Measurements from ENCODE around the gene MVB12B.

MVB12B gene

GRCh38 chr9:126513159-126514036 lies 186.8 kb downstream of the MVB12B start:
- no peak for TF ChIP-seq CTCF (IDR thresholded peaks at IDR 0.05)
- no peak for DNase-seq (ENCODE audit: low spot score)
- H3K4me3 ChIP-seq: peak overlapping the region; percentile 63
- no peak overlapping the region for H3K27ac ChIP-seq

- Histone ChIP-seq H3K27ac (no peak overlapping the region), H3K4me3 (peak overlapping the region; percentile 63)
- peak; percentile 21 for TF ChIP-seq CTCF (IDR thresholded peaks at IDR 0.05)
- DNase-seq (ENCODE audit: low spot score): no peak
Observed at GRCh38 chr9:126514037-126514821, 187.6 kb downstream of the MVB12B start.

- H3K27ac ChIP-seq: no peak overlapping the region
- no peak for TF ChIP-seq CTCF (IDR thresholded peaks at IDR 0.05)
- no peak for DNase-seq (ENCODE audit: low spot score)
- H3K4me3 ChIP-seq: no peak overlapping the region
Observed at GRCh38 chr9:126515001-126515872, 188.6 kb downstream of the MVB12B start.

- TF ChIP-seq CTCF (IDR thresholded peaks at IDR 0.05): no peak
- DNase-seq (ENCODE audit: low spot score): no peak
- H3K27ac ChIP-seq: peak overlapping the region in 1 of 2 donors; percentile 85
- no peak overlapping the region for H3K4me3 ChIP-seq
Observed at GRCh38 chr9:126515873-126516505, 189.4 kb downstream of the MVB12B start.

GRCh38 chr9:126516561-126516935 lies 189.9 kb downstream of the MVB12B start:
- TF ChIP-seq CTCF (IDR thresholded peaks at IDR 0.05): no peak
- no peak for DNase-seq (ENCODE audit: low spot score)
- peak overlapping the region; percentile 77 for H3K4me3 ChIP-seq
- peak overlapping the region; percentile 62 to 85 for H3K27ac ChIP-seq

All from coronary artery (tissue), 2 donors.